IMR-90 (cell line): ENCODE results near the gene PCID2. TPM values are rescaled to one million over a fixed set of nuclear protein-coding genes. Genes with fewer than 3 reads are reported as not detected.

Experiments
- ATAC-seq: fragments of 200-7000 bp; cut with Tn5 transposase; 2 replicates; pipeline ENCODE4 v1.9.1; 2020; ENCODE audit warnings: low read depth, mild to moderate bottlenecking, moderate library complexity
- BruUV-seq: library from RNA; stranded (reverse); fragments of 400-500 nt; replicated peaks from 2 replicates; lab custom pipeline; 2021; lab: Mats Ljungman, UMichigan
- CTCF ChIA-PET: fragments of 300-600 bp; formaldehyde crosslinking; extraction: SDS; loops from one replicate; lab custom pipeline; 2021; ENCODE audit warnings: antibody characterized with exemption; lab: Yijun Ruan, JAX
- POLR2A ChIA-PET: fragments of 300-600 bp; sonication (Branson Sonifier 250); formaldehyde crosslinking; loops from one replicate; lab custom pipeline; 2022; ENCODE audit warnings: antibody characterized with exemption; ENCODE audit not compliant: unreplicated experiment; lab: Charles Lee
- DNase-seq: peaks from one replicate; pipeline ENCODE4 v3.0.0; 2013
- H2AFZ ChIP-seq: replicated peaks from 2 replicates; pipeline ENCODE3; 2013; ENCODE audit warnings: low read length, mild to moderate bottlenecking; ENCODE audit not compliant: poor library complexity
- H2AK5ac ChIP-seq: 2 replicates; pipeline ENCODE4 v1.6.1; 2013; ENCODE audit warnings: low read depth, low read length, inconsistent platforms
- H2AK9ac ChIP-seq: replicated peaks from 2 replicates; pipeline ENCODE3; 2013; ENCODE audit warnings: mild to moderate bottlenecking, low read depth, low read length, moderate library complexity; ENCODE audit not compliant: poor library complexity
- H2BK120ac ChIP-seq: 2 replicates; pipeline ENCODE4 v1.6.1; 2013; ENCODE audit warnings: low read depth, low read length, inconsistent platforms
- H2BK15ac ChIP-seq: 3 replicates; pipeline ENCODE4 v1.6.1; 2013; ENCODE audit warnings: low read depth, low read length, inconsistent platforms
- H2BK20ac ChIP-seq: 2 replicates; pipeline ENCODE4 v1.6.1; 2013; ENCODE audit warnings: low read depth, mild to moderate bottlenecking, inconsistent platforms, low read length, moderate library complexity
- H2BK5ac ChIP-seq: 2 replicates; pipeline ENCODE4 v1.6.1; 2013; ENCODE audit warnings: mild to moderate bottlenecking, low read depth, low read length, inconsistent platforms; ENCODE audit not compliant: poor library complexity, severe bottlenecking
- H3K14ac ChIP-seq: replicated peaks from 2 replicates; pipeline ENCODE4 v1.6.1; 2013; ENCODE audit warnings: low read depth, low read length, inconsistent platforms
- H3K18ac ChIP-seq: 2 replicates; pipeline ENCODE4 v1.6.1; 2013; ENCODE audit warnings: low read depth, low read length, control low read depth
- H3K23ac ChIP-seq: 2 replicates; pipeline ENCODE4 v1.6.1; 2013; ENCODE audit warnings: low read depth, low read length, inconsistent platforms
- H3K27ac ChIP-seq: 2 replicates; pipeline ENCODE4 v1.5.1; 2013; ENCODE audit warnings: mild to moderate bottlenecking, control low read depth, low read length; ENCODE audit not compliant: insufficient read depth
- H3K27me3 ChIP-seq: 2 replicates; pipeline ENCODE4 v1.6.1; 2013; ENCODE audit warnings: low read length; ENCODE audit not compliant: control insufficient read depth, insufficient read depth
- H3K36me3 ChIP-seq: 2 replicates; pipeline ENCODE4 v1.6.1; 2013; ENCODE audit warnings: low read length, mixed read lengths; ENCODE audit not compliant: control insufficient read depth, insufficient read depth
- H3K4ac ChIP-seq: 2 replicates; pipeline ENCODE4 v1.6.1; 2013; ENCODE audit warnings: low read depth, low read length, inconsistent platforms
- H3K4me1 ChIP-seq: 2 replicates; pipeline ENCODE4 v1.6.1; 2013; ENCODE audit warnings: low read length, mixed read lengths; ENCODE audit not compliant: control insufficient read depth, insufficient read depth
- H3K4me2 ChIP-seq: 2 replicates; pipeline ENCODE4 v1.6.1; 2013; ENCODE audit warnings: low read depth, mild to moderate bottlenecking, control low read depth, low read length, moderate library complexity
- H3K4me3 ChIP-seq: 2 replicates; pipeline ENCODE4 v1.5.1; 2013; ENCODE audit warnings: low read depth, mild to moderate bottlenecking, control low read depth, low read length, moderate library complexity; ENCODE audit not compliant: insufficient read depth
- H3K56ac ChIP-seq: 2 replicates; pipeline ENCODE4 v1.6.1; 2013; ENCODE audit warnings: low read length, inconsistent platforms; ENCODE audit not compliant: insufficient read depth; ENCODE audit errors: extremely low read depth
- H3K79me1 ChIP-seq, 2 experiments: 2 replicates each; pipeline ENCODE4 v1.6.1; 2013; ENCODE audit warnings: low read length in 2 of 2, inconsistent platforms in 1 of 2, low read depth in 1 of 2
- H3K9ac ChIP-seq: 2 replicates; pipeline ENCODE4 v1.6.1; 2013; ENCODE audit warnings: low read depth, low read length, control low read depth
- H3K9me1 ChIP-seq: 2 replicates; pipeline ENCODE4 v1.6.1; 2013; ENCODE audit warnings: low read length, inconsistent platforms; ENCODE audit not compliant: insufficient read depth
- H3K9me3 ChIP-seq: 2 replicates; pipeline ENCODE4 v1.6.1; 2013; ENCODE audit warnings: low read length; ENCODE audit not compliant: control insufficient read depth, insufficient read depth
- H4K20me1 ChIP-seq: 2 replicates; pipeline ENCODE4 v1.6.1; 2013; ENCODE audit warnings: low read length, inconsistent platforms; ENCODE audit not compliant: insufficient read depth
- H4K5ac ChIP-seq: 2 replicates; pipeline ENCODE4 v1.6.1; 2013; ENCODE audit warnings: mild to moderate bottlenecking, low read depth, low read length, control low read depth
- H4K8ac ChIP-seq, 2 experiments: 2 replicates each; pipeline ENCODE4 v1.6.1; 2013; ENCODE audit warnings: low read depth in 2 of 2, low read length in 2 of 2, control low read depth in 1 of 2, inconsistent platforms in 1 of 2
- H4K91ac ChIP-seq: 2 replicates; pipeline ENCODE4 v1.6.1; 2013; ENCODE audit warnings: low read depth, low read length, inconsistent platforms; ENCODE audit not compliant: insufficient read depth
- BHLHE40 ChIP-seq: fragments of 150-350 bp; IDR thresholded peaks from 2 replicates; pipeline ENCODE4 v1.6.1; 2016; ENCODE audit warnings: mild to moderate bottlenecking, low read depth, low read length
- CEBPB ChIP-seq: IDR thresholded peaks from 2 replicates; pipeline ENCODE4 v1.6.1; 2012; ENCODE audit warnings: low read depth, low read length, improper control_type of control experiment
- CHD1 ChIP-seq: IDR thresholded peaks from 2 replicates; pipeline ENCODE4 v1.6.1; 2012; ENCODE audit warnings: low read depth, low read length, improper control_type of control experiment
- ELK1 ChIP-seq: fragments of 150-350 bp; IDR thresholded peaks from 2 replicates; pipeline ENCODE4 v1.6.1; 2016; ENCODE audit warnings: low read depth, mild to moderate bottlenecking, low read length, moderate library complexity, borderline replicate concordance
- FOS ChIP-seq: fragments of 150-350 bp; IDR thresholded peaks from 2 replicates; pipeline ENCODE4 v1.6.1; 2016; ENCODE audit warnings: low read depth, low read length
- MAFK ChIP-seq: IDR thresholded peaks from 2 replicates; pipeline ENCODE4 v1.6.1; 2012; ENCODE audit warnings: low read depth, low read length, improper control_type of control experiment
- MXI1 ChIP-seq: IDR thresholded peaks from 2 replicates; pipeline ENCODE4 v1.6.1; 2012; ENCODE audit warnings: low read depth, mild to moderate bottlenecking, low read length, moderate library complexity, borderline replicate concordance
- NFE2L2 ChIP-seq: fragments of 150-350 bp; IDR thresholded peaks from 2 replicates; pipeline ENCODE4 v1.6.1; 2016; ENCODE audit warnings: low read depth, mild to moderate bottlenecking, low read length
- POLR2A ChIP-seq: IDR thresholded peaks from 2 replicates; pipeline ENCODE4 v1.6.1; 2012; ENCODE audit warnings: mild to moderate bottlenecking, low read depth, low read length
- RAD21 ChIP-seq: IDR thresholded peaks from 2 replicates; pipeline ENCODE4 v1.6.1; 2012; ENCODE audit warnings: low read length, improper control_type of control experiment
- RCOR1 ChIP-seq: IDR thresholded peaks from 2 replicates; pipeline ENCODE4 v1.6.1; 2012; ENCODE audit warnings: mild to moderate bottlenecking, low read length, improper control_type of control experiment; ENCODE audit not compliant: insufficient replicate concordance
- RFX5 ChIP-seq: IDR thresholded peaks from 2 replicates; pipeline ENCODE4 v1.8.0; 2012; ENCODE audit warnings: low read depth, mild to moderate bottlenecking, low read length, moderate library complexity
- SMC3 ChIP-seq: fragments of 150-350 bp; IDR thresholded peaks from 2 replicates; pipeline ENCODE4 v1.6.1; 2016; ENCODE audit warnings: low read depth, mild to moderate bottlenecking, antibody characterized with exemption, low read length, moderate library complexity
- USF2 ChIP-seq: fragments of 150-350 bp; IDR thresholded peaks from 2 replicates; pipeline ENCODE4 v1.6.1; 2017; ENCODE audit warnings: mild to moderate bottlenecking, antibody characterized with exemption, low read length, low read depth
- WGBS, 2 experiments: methylation state at CpG; one replicate each; pipeline versions ENCODE4 v1.1.5 to v1.1.7; 2013; ENCODE audit warnings: missing lambda C conversion rate in 2 of 2; ENCODE audit not compliant: insufficient read length in 1 of 2; ENCODE audit errors: extremely low coverage in 2 of 2; 5-methylcytosine and 5-hydroxymethylcytosine counted together
- dilution Hi-C: fragments of 300-500 bp; cut with HindIII; formaldehyde crosslinking; loops from one replicate; pipeline ENCODE4 v1.14.3; 2018; ENCODE audit warnings: low sequenced_read_pairs; ENCODE audit not compliant: unreplicated experiment
- in situ Hi-C: fragments of 300-500 bp; cut with MboI; formaldehyde crosslinking; loops from 3 replicates; pipeline ENCODE4 v1.14.3; 2019; ENCODE audit warnings: low sequenced_read_pairs, inconsistent platforms, mixed read lengths
- intact Hi-C: fragments of 100-400 bp; cut with micrococcal nuclease; formaldehyde crosslinking; loops from 2 replicates; pipeline ENCODE4 v1.10.0; 2022
- polyA plus RNA-seq, 3 experiments: library from polyadenylated mRNA; depleted of rRNA; stranded (reverse); fragments of >200 nt; gene quantifications; 2 replicates each; pipeline ENCODE4 v1.2.3, GENCODE V29; 2012; ENCODE audit warnings: low replicate concordance in 1 of 3
- total RNA-seq: library from RNA; depleted of rRNA; stranded (reverse); fragments of >200 nt; gene quantifications from 2 replicates; pipeline ENCODE4 v1.2.3, GENCODE V29; 2012
- TF ChIP-seq, protein P1 (sequence below): conservative IDR thresholded peaks from 2 replicates; pipeline ENCODE4 v1.5.1; 2012; ENCODE audit warnings: mild to moderate bottlenecking, low read depth, low read length, improper control_type of control experiment

PCID2 gene
- total and polyA plus RNA-seq, 2 of the 4 experiments (the other 2 are of a cell fraction) = 83.5 to 90.9 TPM

GRCh38 chr13:113172419-113172926 is 36.0 kb downstream of the PCID2 start:
- in situ Hi-C loops = no loop called here
- peaks cover 8% of the 10 kb centered on the region for H3K4me1 ChIP-seq
- no peak for DNase-seq
- peaks cover 14% of the 10 kb centered on the region for H3K9me1 ChIP-seq
- no peak overlapping the region for H3K27ac ChIP-seq
- 0 out of 2 replicates have a peak, but pooled peaks cover 2% of the 10 kb centered on the region for H3K9me3 ChIP-seq
- intact Hi-C loops = no loop called here
- H4K8ac ChIP-seq = no peak overlapping the region; a peak in 1 of 4 replicates
- ChIA-PET POLR2A (no interaction called here), CTCF (no interaction called here)
- peaks cover 5 to 38% of the 10 kb centered on the region in 2 experiments; a peak in 3 of 4 replicates for H3K79me1 ChIP-seq
- H3K4ac ChIP-seq = no peak overlapping the region
- ATAC-seq = no peak
- TF ChIP-seq USF2 = no peak
- no peak for TF ChIP-seq MAFK
- TF ChIP-seq RFX5 = no peak
- no peak for TF ChIP-seq SMC3
- TF ChIP-seq CHD1 = no peak
- no peak for TF ChIP-seq CEBPB
- no peak for TF ChIP-seq ELK1
- no peak for TF ChIP-seq FOS
- TF ChIP-seq BHLHE40 = no peak
- TF ChIP-seq RAD21 = no peak
- TF ChIP-seq, protein P1, sequence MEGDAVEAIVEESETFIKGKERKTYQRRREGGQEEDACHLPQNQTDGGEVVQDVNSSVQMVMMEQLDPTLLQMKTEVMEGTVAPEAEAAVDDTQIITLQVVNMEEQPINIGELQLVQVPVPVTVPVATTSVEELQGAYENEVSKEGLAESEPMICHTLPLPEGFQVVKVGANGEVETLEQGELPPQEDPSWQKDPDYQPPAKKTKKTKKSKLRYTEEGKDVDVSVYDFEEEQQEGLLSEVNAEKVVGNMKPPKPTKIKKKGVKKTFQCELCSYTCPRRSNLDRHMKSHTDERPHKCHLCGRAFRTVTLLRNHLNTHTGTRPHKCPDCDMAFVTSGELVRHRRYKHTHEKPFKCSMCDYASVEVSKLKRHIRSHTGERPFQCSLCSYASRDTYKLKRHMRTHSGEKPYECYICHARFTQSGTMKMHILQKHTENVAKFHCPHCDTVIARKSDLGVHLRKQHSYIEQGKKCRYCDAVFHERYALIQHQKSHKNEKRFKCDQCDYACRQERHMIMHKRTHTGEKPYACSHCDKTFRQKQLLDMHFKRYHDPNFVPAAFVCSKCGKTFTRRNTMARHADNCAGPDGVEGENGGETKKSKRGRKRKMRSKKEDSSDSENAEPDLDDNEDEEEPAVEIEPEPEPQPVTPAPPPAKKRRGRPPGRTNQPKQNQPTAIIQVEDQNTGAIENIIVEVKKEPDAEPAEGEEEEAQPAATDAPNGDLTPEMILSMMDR = no peak
- TF ChIP-seq RCOR1 = no peak
- TF ChIP-seq POLR2A = no peak
- TF ChIP-seq NFE2L2 = no peak
- TF ChIP-seq MXI1 = no peak
- BruUV-seq = no TSS peak
- H3K23ac ChIP-seq = no peak overlapping the region
- H3K4me3 ChIP-seq = no peak overlapping the region
- H3K4me2 ChIP-seq = no peak overlapping the region
- 90% methylated on average over 2 of the region's 13 CpGs; no CpG with 5 or more reads in 1 of the 2 experiments for WGBS, 2 experiments
- no peak overlapping the region for H2AK9ac ChIP-seq
- H4K91ac ChIP-seq = no peak overlapping the region
- peaks cover 51% of the 10 kb centered on the region for H3K36me3 ChIP-seq
- no peak overlapping the region for H3K14ac ChIP-seq
- no peak overlapping the region for H2AFZ ChIP-seq
- H3K56ac ChIP-seq = no peak overlapping the region
- H3K18ac ChIP-seq = no peak overlapping the region
- no peaks in the 10 kb centered on the region for H3K27me3 ChIP-seq
- no peak overlapping the region for H2BK20ac ChIP-seq
- dilution Hi-C loops = no loop called here
- H4K20me1 ChIP-seq = no peaks in the 10 kb centered on the region
- H2BK120ac ChIP-seq = no peak overlapping the region
- H2BK15ac ChIP-seq = no peak overlapping the region
- H2AK5ac ChIP-seq = no peak overlapping the region; the same call in 1 of the 2 replicates
- H4K5ac ChIP-seq = no peak overlapping the region
- peak overlapping the region; percentile 43 for H2BK5ac ChIP-seq
- H3K9ac ChIP-seq = no peak overlapping the region
